Skeletal muscle tissue (tissue), 4 donors: ENCODE measurements around the gene ANKS3. TPM values are rescaled to one million over a fixed set of nuclear protein-coding genes. Genes with fewer than 3 reads are reported as not detected.

Source experiments
- H3K27ac ChIP-seq: one replicate; pipeline ENCODE4 v1.7.0; 2013; ENCODE audit warnings: mild to moderate bottlenecking, low read depth, low read length, inconsistent platforms
- H3K27me3 ChIP-seq, 3 donors: one replicate each; pipeline ENCODE4 v1.7.0; 2013; ENCODE audit warnings: low read length in 3 of 3; ENCODE audit not compliant: control insufficient read depth in 3 of 3, insufficient read depth in 3 of 3
- H3K36me3 ChIP-seq, 3 donors: one replicate each; pipeline ENCODE4 v1.7.0; 2013; ENCODE audit warnings: low read length in 3 of 3; ENCODE audit not compliant: control insufficient read depth in 3 of 3, insufficient read depth in 3 of 3
- H3K4me1 ChIP-seq, 3 donors: one replicate each; pipeline ENCODE4 v1.7.0; 2013; ENCODE audit warnings: low read length in 3 of 3, mild to moderate bottlenecking in 3 of 3; ENCODE audit not compliant: control insufficient read depth in 3 of 3, insufficient read depth in 3 of 3
- H3K4me3 ChIP-seq, 3 donors: one replicate each; pipeline ENCODE4 v1.7.0; 2013; ENCODE audit warnings: low read length in 3 of 3
- H3K9ac ChIP-seq, 3 donors: one replicate each; pipeline ENCODE4 v1.7.0; 2013; ENCODE audit warnings: low read length in 3 of 3, mild to moderate bottlenecking in 3 of 3, moderate library complexity in 2 of 3, low read depth in 1 of 3
- H3K9me3 ChIP-seq, 3 donors: one replicate each; pipeline ENCODE4 v1.7.0; 2013; ENCODE audit warnings: low read length in 3 of 3; ENCODE audit not compliant: control insufficient read depth in 3 of 3
- total RNA-seq: library from RNA; depleted of rRNA; stranded (reverse); fragments of >200 nt; gene quantifications from one replicate; pipeline ENCODE4 v1.2.3, GENCODE V29; 2014
- donor health status: Osteomylitis.

Gene ANKS3
- total RNA-seq, 1 donor from 2014 or later: 15.1 TPM

GRCh38 chr16:4663465-4663776, 70.7 kb downstream of the ANKS3 start:
- H3K4me3 ChIP-seq: no peak overlapping the region
- peaks cover 35 to 37% (median 36%) of the 10 kb centered on the region in 3 donors for H3K36me3 ChIP-seq
- H3K9me3 ChIP-seq: no peaks in the 10 kb centered on the region
- H3K27ac ChIP-seq: no peak overlapping the region
- peaks cover 12 to 20% (median 16%) of the 10 kb centered on the region in 3 donors for H3K4me1 ChIP-seq
- H3K27me3 ChIP-seq: no peaks in the 10 kb centered on the region
- H3K9ac ChIP-seq: no peak overlapping the region

- Histone ChIP-seq H3K4me1 (peaks cover 12 to 20% (median 16%) of the 10 kb centered on the region in 3 donors), H3K36me3 (peaks cover 31 to 32% (median 31%) of the 10 kb centered on the region in 3 donors), H3K4me3 (no peak overlapping the region), H3K27me3 (no peaks in the 10 kb centered on the region), H3K27ac (no peak overlapping the region), H3K9ac (no peak overlapping the region), H3K9me3 (no peaks in the 10 kb centered on the region)
These were observed 72.4 kb downstream of the ANKS3 start for GRCh38 chr16:4661661-4662060.

GRCh38 chr16:4660454-4661007, 73.5 kb downstream of the ANKS3 start:
- H3K4me1 ChIP-seq: peaks cover 12 to 20% (median 16%) of the 10 kb centered on the region in 3 donors
- H3K9ac ChIP-seq: no peak overlapping the region

GRCh38 chr16:4659363-4660353, 74.4 kb downstream of the ANKS3 start:
- Histone ChIP-seq H3K36me3 (peaks cover 34 to 41% (median 35%) of the 10 kb centered on the region in 3 donors), H3K27ac (no peak overlapping the region), H3K9ac (no peak overlapping the region), H3K4me1 (peaks cover 11 to 18% (median 14%) of the 10 kb centered on the region in 3 donors), H3K27me3 (no peaks in the 10 kb centered on the region), H3K4me3 (no peak overlapping the region), H3K9me3 (no peaks in the 10 kb centered on the region)

More at GRCh38 chr16:4660454-4661007, 73.5 kb downstream of the ANKS3 start:
- no peaks in the 10 kb centered on the region for H3K27me3 ChIP-seq
- H3K36me3 ChIP-seq: peaks cover 30 to 34% (median 31%) of the 10 kb centered on the region in 3 donors
- H3K4me3 ChIP-seq: no peak overlapping the region
- H3K9me3 ChIP-seq: no peaks in the 10 kb centered on the region
- H3K27ac ChIP-seq: no peak overlapping the region

GRCh38 chr16:4656695-4657686, 77.1 kb downstream of the ANKS3 start:
- Histone ChIP-seq H3K36me3 (peaks cover 46 to 50% (median 48%) of the 10 kb centered on the region in 3 donors), H3K9me3 (no peaks in the 10 kb centered on the region)

GRCh38 chr16:4656221-4656620, 77.8 kb downstream of the ANKS3 start:
- Histone ChIP-seq H3K9me3 (no peaks in the 10 kb centered on the region), H3K4me1 (peaks cover 2 to 6% (median 4%) of the 10 kb centered on the region in 3 donors), H3K4me3 (no peak overlapping the region), H3K27me3 (no peaks in the 10 kb centered on the region), H3K27ac (no peak overlapping the region), H3K36me3 (peaks cover 48 to 58% (median 54%) of the 10 kb centered on the region in 3 donors), H3K9ac (no peak overlapping the region)

More at GRCh38 chr16:4656695-4657686, 77.1 kb downstream of the ANKS3 start:
- Histone ChIP-seq H3K9ac (no peak overlapping the region), H3K27me3 (no peaks in the 10 kb centered on the region), H3K4me1 (peaks cover 2 to 6% (median 4%) of the 10 kb centered on the region in 3 donors), H3K4me3 (no peak overlapping the region), H3K27ac (no peak overlapping the region)

- H3K36me3 ChIP-seq: peaks cover 51 to 61% (median 57%) of the 10 kb centered on the region in 3 donors
- no peak overlapping the region for H3K4me3 ChIP-seq
- H3K27ac ChIP-seq: no peak overlapping the region
These were observed 78.3 kb downstream of the ANKS3 start for GRCh38 chr16:4655801-4656200.

GRCh38 chr16:4654964-4655590, 79.0 kb downstream of the ANKS3 start:
- Histone ChIP-seq H3K4me3 (no peak overlapping the region), H3K27me3 (no peaks in the 10 kb centered on the region), H3K27ac (no peak overlapping the region), H3K9me3 (no peaks in the 10 kb centered on the region), H3K9ac (no peak overlapping the region), H3K4me1 (peaks cover 0 to 4% (median 4%) of the 10 kb centered on the region in 3 donors), H3K36me3 (peaks cover 53 to 59% (median 57%) of the 10 kb centered on the region in 3 donors)

More at GRCh38 chr16:4655801-4656200, 78.3 kb downstream of the ANKS3 start:
- Histone ChIP-seq H3K9ac (no peak overlapping the region), H3K4me1 (peaks cover 2 to 6% (median 4%) of the 10 kb centered on the region in 3 donors), H3K9me3 (no peaks in the 10 kb centered on the region), H3K27me3 (no peaks in the 10 kb centered on the region)
